ENCODE measurements around the gene P2RY12. TPM values are rescaled to one million over a fixed set of nuclear protein-coding genes. Genes with fewer than 3 reads are reported as not detected.

P2RY12 gene
- under 1 TPM in 2 of 3 donors, not detected in 1; 0.17 to 0.32 TPM for polyA plus RNA-seq

DNA sequence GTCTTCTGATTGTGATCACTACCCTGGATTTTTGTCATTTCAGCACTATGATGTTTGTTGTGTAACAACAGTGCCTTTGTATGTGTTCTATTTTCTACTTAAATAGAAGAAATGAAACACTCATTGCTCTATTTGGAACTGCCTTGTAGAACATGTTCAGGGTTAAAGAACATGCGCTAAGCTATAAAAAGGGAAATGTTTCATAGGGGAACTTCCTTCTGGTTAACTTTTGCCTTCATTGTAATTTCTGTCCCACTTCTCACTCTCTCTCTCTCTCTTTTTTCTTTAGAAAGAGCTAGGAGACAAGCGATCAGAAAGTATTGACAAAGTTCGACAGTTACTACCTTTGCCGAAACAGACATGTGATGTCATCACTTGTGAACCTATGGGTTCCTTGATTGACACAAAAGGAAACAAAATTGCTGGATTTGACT is at the start of gene P2RY12:
TSS of gene P2RY12 (minus strand) at position 13 of the 434 bp plus-strand sequence. CDS start 45,908 bp downstream, outside the sequence.
- peaks cover 9 to 15% of the 10 kb centered on the region in 2 donors for H3K4me1 Mint-ChIP-seq
- no peak for DNase-seq

DNA sequence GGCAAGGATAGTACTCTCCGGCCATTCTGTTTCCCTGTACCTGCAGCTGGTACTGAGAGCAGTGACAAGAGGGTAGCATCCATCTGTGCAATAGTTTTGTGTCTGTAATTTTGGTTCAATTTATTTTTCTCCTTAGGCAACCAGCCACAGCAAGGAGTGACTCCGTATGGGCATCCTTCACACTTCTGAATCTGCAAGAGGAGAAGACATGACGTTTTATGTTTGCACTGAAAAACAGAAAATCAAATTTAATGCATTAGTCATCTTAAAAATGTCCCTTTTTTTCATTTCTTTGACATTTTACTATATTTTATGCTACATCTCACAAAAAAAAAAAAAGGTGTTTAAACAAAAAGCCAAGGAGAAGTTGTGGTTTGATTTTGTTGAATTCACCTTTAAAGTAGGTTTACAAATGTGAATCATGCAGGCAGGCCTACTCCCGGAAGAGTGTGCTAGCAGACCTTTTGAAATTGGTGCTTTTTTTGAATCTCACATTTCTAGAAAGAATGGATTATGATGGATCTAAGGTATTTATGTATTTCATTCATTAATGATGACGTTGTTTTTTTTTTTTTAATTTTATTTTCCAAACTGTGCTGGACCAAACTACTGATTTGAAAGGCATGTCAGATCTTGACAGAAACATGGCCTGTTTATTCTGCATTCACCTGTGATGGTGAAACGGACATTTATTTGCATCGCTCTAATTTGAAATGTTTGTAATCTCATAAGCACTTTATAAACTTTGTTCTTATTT is 48.2 kb upstream of the P2RY12 start:
- DNase-seq: no peak
- Mint-ChIP-seq H3K27ac (no peak overlapping the region), H3K4me3 (no peak overlapping the region), H3K4me1 (no peaks in the 10 kb centered on the region), H3K36me3 (no peaks in the 10 kb centered on the region), H3K9me3 (peaks cover 0 to 2% (median 0%) of the 10 kb centered on the region in 6 donors), H3K27me3 (ENCODE audit: low read depth in 3 of 3) (peaks cover 0 to 5% (median 0%) of the 10 kb centered on the region in 3 donors)

More for the DNA sequence above, at the start of gene P2RY12:
- no peaks in the 10 kb centered on the region for H3K27me3 Mint-ChIP-seq (ENCODE audit: low read depth in 3 of 3)
- H3K27ac Mint-ChIP-seq: peak within 1 kb of the TSS in 3 of 6 donors; percentile 7 to 64 (median 55)
- peak within 1 kb of the TSS; percentile 15 to 72 (median 57) for H3K4me3 Mint-ChIP-seq
- H3K9me3 Mint-ChIP-seq: no peaks in the 10 kb centered on the region
- H3K36me3 Mint-ChIP-seq: no peaks in the 10 kb centered on the region

DNA sequence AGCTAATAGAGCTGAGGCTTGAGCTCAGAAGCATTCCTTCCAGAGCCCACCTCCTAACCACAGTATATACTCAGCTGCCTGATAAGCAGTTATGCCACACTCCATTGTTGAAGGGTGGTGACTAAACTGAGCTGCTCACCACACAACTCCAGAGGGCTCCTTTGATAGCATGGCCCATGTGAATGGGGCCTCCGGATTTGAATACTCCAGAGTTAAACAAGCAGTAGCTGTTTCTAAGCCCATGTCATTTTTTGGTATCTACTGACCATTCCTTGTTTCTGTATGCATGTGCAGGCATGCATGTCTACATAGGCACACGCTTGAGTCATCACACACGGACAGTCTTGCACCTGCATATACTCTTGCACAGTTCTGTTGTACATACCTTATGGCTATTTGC is 47.4 kb upstream of the P2RY12 start:
- Mint-ChIP-seq H3K4me1 (no peaks in the 10 kb centered on the region), H3K27me3 (ENCODE audit: low read depth in 3 of 3) (peaks cover 0 to 5% (median 0%) of the 10 kb centered on the region in 3 donors), H3K36me3 (no peaks in the 10 kb centered on the region), H3K4me3 (no peak overlapping the region), H3K9me3 (peaks cover 0 to 2% (median 0%) of the 10 kb centered on the region in 6 donors), H3K27ac (no peak overlapping the region)
- DNase-seq: no peak

DNA sequence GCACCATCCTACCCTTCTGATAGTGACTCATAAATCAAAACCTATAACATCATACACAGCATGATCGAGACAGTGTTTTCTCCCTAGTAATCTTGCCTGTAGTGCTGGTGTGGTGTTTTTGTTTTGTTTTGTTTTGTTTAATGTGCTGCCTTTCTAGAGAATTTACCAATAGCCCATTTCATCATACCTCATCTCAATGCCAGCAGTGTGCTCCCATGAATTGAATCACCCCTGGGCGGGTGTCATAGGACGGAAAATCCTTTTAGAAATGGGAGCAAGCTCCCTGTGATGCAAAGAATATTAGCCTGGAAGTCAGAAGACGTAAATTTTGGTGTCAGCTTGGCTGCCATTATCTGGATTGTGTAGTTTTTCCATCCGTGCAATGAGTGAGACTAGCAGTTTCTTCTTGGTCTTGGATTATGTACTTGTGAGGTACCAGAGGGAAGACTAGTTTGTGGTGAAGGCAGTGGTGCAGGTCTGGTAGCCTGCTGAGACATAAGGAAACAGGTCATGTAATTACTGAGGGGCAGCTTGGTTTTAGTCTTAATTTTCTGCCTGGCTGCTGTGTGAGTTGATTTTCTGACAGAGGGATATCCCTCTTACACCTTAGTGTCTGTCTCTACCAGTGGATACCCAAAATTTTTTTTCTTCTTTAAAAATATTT is 46.4 kb upstream of the P2RY12 start:
- Mint-ChIP-seq H3K27me3 (ENCODE audit: low read depth in 3 of 3) (peaks cover 0 to 5% (median 0%) of the 10 kb centered on the region in 3 donors), H3K9me3 (peaks cover 0 to 2% (median 0%) of the 10 kb centered on the region in 6 donors)

DNA sequence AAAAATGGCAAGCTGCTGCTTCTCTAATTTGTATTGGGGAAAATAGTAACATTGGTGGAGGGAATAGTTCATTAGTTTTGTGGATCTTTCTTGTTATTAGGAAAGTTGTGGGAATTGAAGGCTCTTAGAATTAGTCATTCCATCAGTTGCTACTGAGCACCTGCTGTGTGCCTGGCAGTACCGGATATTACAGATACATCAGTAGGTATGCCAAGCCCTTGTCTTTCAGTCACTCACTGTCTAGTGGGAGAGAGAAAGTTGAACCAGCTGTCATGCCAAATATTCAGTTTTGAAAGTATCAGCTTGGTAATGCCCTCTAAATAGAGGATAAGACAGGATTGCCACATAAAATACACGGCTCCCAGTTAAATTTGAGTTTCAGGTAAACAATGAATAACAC is 43.8 kb upstream of the P2RY12 start:
- no peaks in the 10 kb centered on the region for H3K36me3 Mint-ChIP-seq
- DNase-seq: no peak
- no peak overlapping the region for H3K4me3 Mint-ChIP-seq
- H3K4me1 Mint-ChIP-seq: peaks cover 2 to 13% of the 10 kb centered on the region in 2 donors
- H3K27ac Mint-ChIP-seq: no peak overlapping the region
- H3K27me3 Mint-ChIP-seq (ENCODE audit: low read depth in 3 of 3): peaks cover 2 to 5% (median 4%) of the 10 kb centered on the region in 3 donors
- peaks cover 0 to 2% (median 0%) of the 10 kb centered on the region in 6 donors for H3K9me3 Mint-ChIP-seq

More for the DNA sequence above, 46.4 kb upstream of the P2RY12 start:
- H3K27ac Mint-ChIP-seq: no peak overlapping the region
- H3K4me1 Mint-ChIP-seq: peaks cover 2 to 8% of the 10 kb centered on the region in 2 donors
- no peaks in the 10 kb centered on the region for H3K36me3 Mint-ChIP-seq
- DNase-seq: no peak
- H3K4me3 Mint-ChIP-seq: no peak overlapping the region

DNA sequence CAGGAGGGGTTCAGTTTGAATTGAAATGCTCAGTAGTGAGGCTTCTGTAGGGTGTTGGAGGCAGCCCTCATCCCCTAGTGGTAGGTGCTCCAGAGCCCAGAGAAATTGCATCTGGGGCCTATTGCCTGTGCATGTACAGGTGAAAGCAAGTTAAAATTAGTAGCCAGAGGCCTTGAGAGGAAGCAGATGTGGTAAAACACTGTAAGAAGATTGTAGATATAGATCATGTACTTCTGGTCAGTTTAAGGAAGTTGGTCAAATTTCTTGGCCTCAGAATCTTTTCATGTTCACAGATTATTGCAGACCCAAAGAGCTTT is 41.7 kb upstream of the P2RY12 start:
- Mint-ChIP-seq H3K27me3 (ENCODE audit: low read depth in 3 of 3) (peaks cover 2 to 5% (median 4%) of the 10 kb centered on the region in 3 donors), H3K27ac (no peak overlapping the region), H3K9me3 (peaks cover 0 to 2% (median 0%) of the 10 kb centered on the region in 6 donors), H3K36me3 (no peaks in the 10 kb centered on the region), H3K4me1 (peaks cover 2 to 17% of the 10 kb centered on the region in 2 donors), H3K4me3 (peak overlapping the region in 1 of 5 donors; percentile 4)
- DNase-seq: peak in 2 of 3 donors; percentile 2 to 5

DNA sequence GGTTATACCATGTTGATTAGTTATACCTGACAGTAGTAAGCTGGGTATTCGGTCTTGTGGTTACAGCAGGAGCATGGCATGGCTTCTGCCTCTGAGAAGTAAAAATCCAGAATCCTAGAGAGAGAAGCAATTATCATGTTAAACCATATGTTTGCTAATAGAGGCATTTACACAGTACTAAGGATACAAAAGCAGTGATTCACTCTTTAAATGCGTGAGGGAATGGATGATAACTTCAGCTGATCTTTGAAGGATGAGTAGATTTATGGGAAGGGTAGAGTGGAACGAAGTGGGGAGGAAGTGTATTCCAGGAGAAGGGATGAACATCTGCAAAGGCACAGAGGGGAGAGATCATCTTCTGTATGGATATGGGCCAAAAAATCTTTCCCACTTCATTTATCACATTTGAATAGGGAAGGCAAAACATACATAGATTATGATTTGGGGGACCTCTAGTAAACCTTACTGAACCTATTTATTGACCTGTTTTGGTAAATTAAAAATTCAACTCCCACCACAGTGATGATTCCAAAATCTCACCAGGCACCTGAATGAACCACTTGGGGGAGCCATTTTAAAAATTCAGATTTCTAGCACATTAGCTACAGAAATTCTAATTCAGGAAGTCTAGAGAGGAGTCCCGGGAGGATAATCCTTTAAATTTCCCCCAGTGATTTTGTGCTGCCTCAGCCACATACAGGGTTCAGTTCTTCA is 41.2 kb upstream of the P2RY12 start:
- H3K9me3 Mint-ChIP-seq: peaks cover 0 to 2% (median 0%) of the 10 kb centered on the region in 6 donors
- H3K4me3 Mint-ChIP-seq: no peak overlapping the region
- H3K27ac Mint-ChIP-seq: no peak overlapping the region
- H3K36me3 Mint-ChIP-seq: no peaks in the 10 kb centered on the region
- DNase-seq: no peak
- H3K27me3 Mint-ChIP-seq (ENCODE audit: low read depth in 3 of 3): peaks cover 2 to 6% (median 4%) of the 10 kb centered on the region in 3 donors
- peaks cover 2 to 17% of the 10 kb centered on the region in 2 donors for H3K4me1 Mint-ChIP-seq

DNA sequence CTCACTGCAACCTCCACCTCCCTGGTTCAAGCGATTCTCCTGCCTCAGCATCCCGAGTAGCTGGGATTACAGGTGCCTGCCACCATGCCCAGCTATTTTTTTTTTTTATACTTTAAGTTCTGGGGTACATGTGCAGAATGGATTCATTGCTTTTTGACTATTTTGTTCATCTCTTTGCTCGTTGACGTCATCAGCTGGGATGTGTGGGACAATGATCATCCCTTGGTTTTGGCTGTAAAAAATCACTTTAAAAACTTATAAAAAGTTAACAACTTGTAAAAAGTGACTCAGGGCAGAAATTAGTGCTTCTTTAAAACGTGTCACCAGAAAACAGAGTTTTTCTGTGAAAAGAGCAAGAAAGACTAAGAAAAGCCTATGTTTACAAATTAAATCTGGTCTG is 38.5 kb upstream of the P2RY12 start:
- Mint-ChIP-seq H3K36me3 (no peaks in the 10 kb centered on the region), H3K27ac (no peak overlapping the region)

DNA sequence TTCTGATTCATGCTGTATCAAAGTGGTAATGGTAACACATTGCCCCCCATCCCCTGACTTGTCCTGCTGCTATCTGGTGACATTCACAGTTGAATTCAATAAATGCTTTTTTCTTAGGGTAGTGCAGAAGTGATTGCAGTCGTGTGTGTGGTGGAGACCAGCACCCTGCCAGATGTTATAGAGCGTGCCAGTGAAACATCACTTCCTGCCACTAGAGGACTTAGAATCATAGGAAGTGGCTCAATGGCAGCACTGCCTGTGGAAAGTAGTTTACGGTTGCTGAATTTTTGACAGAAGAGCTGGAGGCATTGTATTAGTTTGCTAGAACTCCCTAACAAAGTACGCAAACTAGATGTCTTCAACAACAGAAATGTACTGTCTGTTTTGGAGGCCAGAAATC is 37.4 kb upstream of the P2RY12 start:
- Mint-ChIP-seq H3K9me3 (no peaks in the 10 kb centered on the region), H3K27me3 (ENCODE audit: low read depth in 3 of 3) (peaks cover 2 to 4% (median 3%) of the 10 kb centered on the region in 3 donors), H3K4me3 (no peak overlapping the region), H3K36me3 (no peaks in the 10 kb centered on the region), H3K27ac (no peak overlapping the region), H3K4me1 (peaks cover 2 to 17% of the 10 kb centered on the region in 2 donors)
- no peak for DNase-seq

More for the DNA sequence above, 38.5 kb upstream of the P2RY12 start:
- no peak overlapping the region for H3K4me3 Mint-ChIP-seq
- H3K27me3 Mint-ChIP-seq (ENCODE audit: low read depth in 3 of 3): peaks cover 2 to 4% (median 3%) of the 10 kb centered on the region in 3 donors
- no peaks in the 10 kb centered on the region for H3K9me3 Mint-ChIP-seq
- no peak for DNase-seq
- H3K4me1 Mint-ChIP-seq: peaks cover 2 to 17% of the 10 kb centered on the region in 2 donors

DNA sequence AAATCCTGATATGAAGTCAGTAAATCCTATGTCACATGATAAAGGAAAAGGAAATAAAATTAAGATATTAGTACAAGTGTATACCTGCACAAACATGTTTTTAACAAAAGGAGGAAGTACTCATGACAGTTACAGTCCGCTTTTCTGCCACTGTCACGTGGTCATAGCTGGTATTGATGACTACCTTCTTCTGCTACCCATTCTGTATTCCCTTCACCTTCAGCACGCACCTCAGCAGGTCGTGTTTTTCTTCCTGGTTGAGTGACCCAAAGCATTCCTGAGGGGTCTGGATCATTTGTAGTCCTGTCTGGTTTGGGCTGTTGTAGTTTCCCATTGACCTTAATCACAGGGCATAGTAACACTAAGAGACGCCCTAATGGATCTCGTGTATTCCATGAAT is 35.3 kb upstream of the P2RY12 start:
- no peak for DNase-seq
- Mint-ChIP-seq H3K4me1 (peaks cover 0 to 5% of the 10 kb centered on the region in 2 donors), H3K36me3 (no peaks in the 10 kb centered on the region), H3K27me3 (ENCODE audit: low read depth in 3 of 3) (peaks cover 0 to 5% (median 3%) of the 10 kb centered on the region in 3 donors), H3K9me3 (no peaks in the 10 kb centered on the region), H3K4me3 (no peak overlapping the region), H3K27ac (no peak overlapping the region)

DNA sequence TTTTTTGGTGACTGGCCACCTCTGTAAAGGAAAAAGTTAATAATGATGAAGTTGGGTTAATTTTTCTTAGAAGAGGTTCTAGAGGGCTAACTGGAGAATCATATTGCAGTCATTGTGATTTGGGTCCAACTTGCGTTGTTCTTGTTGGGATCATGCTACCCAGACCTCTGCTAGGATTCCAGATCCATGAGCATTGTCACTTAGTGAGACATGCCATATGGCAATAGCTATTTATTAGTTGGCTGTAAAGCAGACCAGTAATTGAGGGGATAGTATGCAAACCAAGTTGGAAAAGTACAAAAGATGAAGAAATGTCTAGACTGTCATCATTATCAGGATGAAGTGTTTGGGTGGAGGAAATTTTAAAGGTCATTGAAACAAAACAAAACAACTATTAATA is 30.7 kb upstream of the P2RY12 start:
- H3K4me3 Mint-ChIP-seq: no peak overlapping the region

DNA sequence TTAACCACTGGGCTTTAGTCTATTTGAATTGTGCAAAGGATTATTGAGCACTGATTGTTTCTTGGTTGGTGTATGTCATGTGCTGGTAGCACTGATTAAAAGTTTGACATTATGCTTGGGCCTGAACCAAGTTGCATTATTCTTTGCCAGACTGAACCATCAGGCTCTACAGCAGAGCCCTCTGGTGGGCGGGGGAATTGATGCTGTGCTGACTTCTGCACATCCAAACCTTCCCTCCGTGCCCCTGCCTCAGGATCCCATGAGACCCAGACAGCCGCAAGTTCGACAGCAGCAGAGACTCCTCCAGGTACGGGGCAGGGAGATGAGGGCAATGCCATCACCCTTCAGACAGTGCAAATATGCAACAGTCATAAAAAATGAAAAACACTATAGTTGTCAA is 28.4 kb upstream of the P2RY12 start:
- Mint-ChIP-seq H3K4me3 (no peak overlapping the region), H3K27ac (no peak overlapping the region), H3K36me3 (no peaks in the 10 kb centered on the region), H3K4me1 (no peaks in the 10 kb centered on the region), H3K27me3 (ENCODE audit: low read depth in 3 of 3) (peaks cover 0 to 2% (median 0%) of the 10 kb centered on the region in 3 donors), H3K9me3 (no peaks in the 10 kb centered on the region)
- DNase-seq: no peak

More for the DNA sequence above, 30.7 kb upstream of the P2RY12 start:
- no peaks in the 10 kb centered on the region for H3K4me1 Mint-ChIP-seq
- peaks cover 0 to 2% (median 0%) of the 10 kb centered on the region in 3 donors for H3K27me3 Mint-ChIP-seq (ENCODE audit: low read depth in 3 of 3)
- no peak overlapping the region for H3K27ac Mint-ChIP-seq
- no peak for DNase-seq
- H3K36me3 Mint-ChIP-seq: no peaks in the 10 kb centered on the region
- no peaks in the 10 kb centered on the region for H3K9me3 Mint-ChIP-seq

DNA sequence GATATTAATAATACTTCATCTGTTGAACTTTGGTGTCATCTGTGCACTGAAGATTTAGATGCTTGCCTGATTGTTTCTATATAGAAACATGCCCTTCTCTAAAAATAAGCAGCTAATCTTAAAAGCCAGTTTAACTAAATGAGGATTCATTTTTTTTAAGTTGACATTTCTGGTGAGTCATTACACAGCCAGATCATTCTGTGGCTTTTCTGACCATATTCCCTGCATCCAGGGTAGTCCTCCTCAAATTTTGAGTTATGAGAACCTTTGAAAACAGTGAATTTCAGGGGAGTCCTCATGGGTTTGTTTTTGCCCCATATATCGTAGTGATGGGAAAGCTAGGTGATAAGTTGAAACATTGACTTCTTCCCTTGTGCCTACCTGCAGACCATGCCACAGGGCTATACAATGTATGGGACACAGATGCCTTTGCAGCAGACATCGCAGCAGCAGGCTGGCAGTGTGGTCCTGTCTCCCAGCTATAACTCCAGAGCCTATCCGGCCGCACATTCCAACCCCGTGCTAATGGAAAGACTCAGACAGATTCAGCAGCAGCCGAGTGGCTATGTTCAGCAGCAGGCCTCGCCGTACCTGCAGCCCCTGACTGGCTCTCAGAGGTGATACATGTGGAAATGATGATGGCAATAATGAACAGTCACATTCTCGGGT is 26.5 kb upstream of the P2RY12 start:
- Mint-ChIP-seq H3K36me3 (no peaks in the 10 kb centered on the region), H3K4me3 (no peak overlapping the region), H3K4me1 (no peaks in the 10 kb centered on the region), H3K27ac (no peak overlapping the region), H3K27me3 (ENCODE audit: low read depth in 3 of 3) (no peaks in the 10 kb centered on the region), H3K9me3 (no peaks in the 10 kb centered on the region)
- DNase-seq: no peak

Measured in immature natural killer cell (primary cell).